Keratinocyte (primary cell): ENCODE measurements around the gene FCHSD1.

Experiments used
- CTCF ChIP-seq, 3 experiments: IDR thresholded peaks in 1 of 3; conservative IDR thresholded peaks in 1 of 3; optimal IDR thresholded peaks in 1 of 3; 2 replicates in 2 of 3; 3 replicates in 1 of 3; pipeline versions ENCODE3 to v1.5.1; 2011; ENCODE audit warnings: low read length in 3 of 3, mild to moderate bottlenecking in 3 of 3, moderate library complexity in 2 of 3, control low read depth in 1 of 3, inconsistent platforms in 1 of 3; ENCODE audit not compliant: insufficient read depth in 2 of 3; ENCODE audit errors: extremely low read depth in 1 of 3
- EZH2 ChIP-seq: IDR thresholded peaks from one replicate; pipeline ENCODE4 v1.6.1; 2012; ENCODE audit warnings: inconsistent platforms, mild to moderate bottlenecking, low read length, moderate library complexity

- no peak for TF ChIP-seq CTCF (optimal IDR thresholded peaks at IDR 0.05 in 1 of 3, IDR thresholded peaks at IDR 0.05 in 1 of 3, conservative IDR thresholded peaks at IDR 0.05 in 1 of 3; ENCODE audit: extremely low read depth in 1 of 3, insufficient read depth in 2 of 3, low read length in 3 of 3)
- no peak for TF ChIP-seq EZH2
Measured at GRCh38 chr5:141618030-141618803, 33.0 kb downstream of the FCHSD1 start.
